Suprapubic skin (tissue), 3 donors: Measurements from ENCODE around the gene SEL1L.

Experiments
- CTCF ChIP-seq, 2 donors: fragments of 200-600 bp in 1 of 2; fragments of 450-650 bp in 1 of 2; sonication (generic) in 1 of 2; IDR thresholded peaks; one replicate each; pipeline ENCODE4 v1.5.1; 2016 to 2019; ENCODE audit warnings: antibody characterized with exemption in 2 of 2, mild to moderate bottlenecking in 1 of 2, moderate library complexity in 1 of 2
- EP300 ChIP-seq: sonication (generic); formaldehyde crosslinking; IDR thresholded peaks from one replicate; pipeline ENCODE4 v1.6.1; 2017; ENCODE audit warnings: antibody characterized with exemption
- POLR2A ChIP-seq, 2 donors: fragments of 450-650 bp; IDR thresholded peaks; one replicate each; pipeline ENCODE4 v1.6.1; 2017; ENCODE audit warnings: antibody characterized with exemption in 2 of 2, mild to moderate bottlenecking in 2 of 2, moderate library complexity in 2 of 2

GRCh38 chr14:81523616-81524015 is 10.0 kb downstream of the SEL1L start:
- TF ChIP-seq POLR2A (IDR thresholded peaks at IDR 0.05) (no peak), CTCF (IDR thresholded peaks at IDR 0.05) (no peak), EP300 (no peak)
